Measurements from ENCODE around the gene DNAH8.
"Not testable (repeated sequence)": the region's sequence is repeated elsewhere in the genome, so short reads cannot be mapped to it uniquely, and the experiment has no call there.

The DNAH8 gene

DNA sequence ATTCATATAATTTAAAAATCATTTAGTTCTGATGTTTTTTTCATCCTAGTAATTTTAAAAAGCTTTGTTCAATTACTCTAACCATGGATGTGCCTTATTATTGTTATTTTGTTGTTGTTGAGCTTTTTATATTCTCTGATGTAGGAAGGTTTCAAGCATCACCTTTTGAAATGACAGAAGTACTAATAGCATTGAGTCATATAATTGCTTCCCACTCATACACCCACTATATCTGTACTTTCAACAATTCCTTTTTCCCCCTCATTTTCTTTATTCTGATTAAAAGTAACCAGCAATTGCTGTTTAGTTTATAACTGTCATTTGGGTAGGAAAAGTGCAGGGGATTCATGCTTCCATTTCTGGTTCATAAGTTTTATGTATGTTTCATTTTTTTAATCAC is 38.6 kb downstream of the DNAH8 start:
- FAIRE-seq, result no peak

GRCh38 chr6:38755207-38755606 is 40.1 kb downstream of the DNAH8 start:
- FAIRE-seq, result no peak

DNA sequence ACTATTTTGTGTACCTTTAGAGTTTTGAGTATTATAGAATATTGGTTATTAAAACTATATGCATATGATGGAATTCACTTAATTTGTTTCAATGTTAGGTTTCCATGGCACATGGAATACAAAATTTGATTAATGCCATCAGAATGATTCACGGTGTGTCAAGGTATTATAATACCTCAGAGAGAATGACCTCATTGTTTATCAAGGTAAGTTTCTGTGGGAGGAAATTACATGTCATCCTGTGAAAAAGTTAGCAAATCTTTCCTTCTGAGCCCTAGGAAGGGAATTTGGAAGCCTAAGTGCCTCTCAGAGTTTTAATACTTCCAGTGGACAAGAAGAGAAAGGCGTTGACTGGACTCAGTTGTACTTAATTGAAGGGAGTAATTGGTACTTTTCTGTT is 40.8 kb downstream of the DNAH8 start:
- no peak for FAIRE-seq

DNA sequence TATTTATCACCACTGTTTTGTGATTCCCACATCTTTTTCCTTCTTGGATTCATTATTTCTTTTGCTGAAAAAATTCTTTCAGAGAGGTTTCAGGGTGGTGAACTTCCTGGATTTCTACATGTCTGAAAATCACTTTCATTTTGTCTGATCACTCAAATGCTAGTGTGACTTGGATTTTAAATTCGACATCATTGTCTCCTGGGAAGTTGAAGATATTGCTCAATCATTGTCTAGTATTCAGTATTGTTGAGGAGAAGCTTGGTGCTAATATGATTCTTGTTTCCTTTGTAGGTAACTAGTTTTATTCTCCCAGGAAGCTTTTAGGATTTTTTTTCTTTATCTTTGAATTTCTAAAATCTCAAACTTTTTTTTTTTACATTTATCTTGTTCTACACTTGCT is 45.0 kb downstream of the DNAH8 start:
- no peak for FAIRE-seq

DNA sequence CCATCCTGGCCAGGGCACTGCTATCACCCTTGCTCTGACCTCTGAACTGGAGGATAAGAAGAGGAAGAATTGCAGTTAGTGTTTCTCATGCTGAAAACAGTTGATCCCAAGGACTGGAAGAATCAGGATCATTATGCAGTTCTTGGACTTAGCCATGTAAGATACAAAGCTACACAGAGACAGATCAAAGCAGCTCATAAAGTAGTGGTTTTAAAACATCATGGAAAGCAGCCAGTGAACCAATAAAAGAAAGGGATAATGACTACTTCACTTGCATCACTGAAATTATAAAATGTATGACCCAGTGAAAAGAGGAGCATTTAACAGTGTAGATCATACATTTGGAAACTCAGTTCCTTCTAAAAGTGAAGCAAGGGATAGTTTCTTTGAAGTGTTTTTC is 47.7 kb downstream of the DNAH8 start:
- FAIRE-seq, result peak; percentile 82

GRCh38 chr6:38767560-38767959 is 52.4 kb downstream of the DNAH8 start:
- no peak for FAIRE-seq

DNA sequence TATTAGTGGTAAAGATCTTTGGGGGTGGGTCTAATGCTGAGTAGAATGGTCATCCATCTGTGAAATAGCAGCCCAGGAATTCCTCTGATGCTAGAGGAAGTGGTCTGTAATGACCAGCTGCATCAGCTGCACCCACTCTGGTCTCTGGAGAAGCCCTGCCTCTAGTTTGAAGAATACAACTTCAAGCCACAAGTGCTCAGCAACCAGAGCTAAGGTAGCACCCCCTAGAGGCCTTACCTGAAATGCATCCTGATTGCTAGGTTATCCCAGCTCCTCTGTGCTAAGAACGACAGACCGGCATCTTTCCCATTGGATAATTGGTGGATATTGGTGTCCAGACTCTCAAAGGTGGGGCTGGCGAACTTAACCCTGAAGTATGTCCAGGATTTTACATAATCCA is 58.2 kb downstream of the DNAH8 start:
- no peak for FAIRE-seq

DNA sequence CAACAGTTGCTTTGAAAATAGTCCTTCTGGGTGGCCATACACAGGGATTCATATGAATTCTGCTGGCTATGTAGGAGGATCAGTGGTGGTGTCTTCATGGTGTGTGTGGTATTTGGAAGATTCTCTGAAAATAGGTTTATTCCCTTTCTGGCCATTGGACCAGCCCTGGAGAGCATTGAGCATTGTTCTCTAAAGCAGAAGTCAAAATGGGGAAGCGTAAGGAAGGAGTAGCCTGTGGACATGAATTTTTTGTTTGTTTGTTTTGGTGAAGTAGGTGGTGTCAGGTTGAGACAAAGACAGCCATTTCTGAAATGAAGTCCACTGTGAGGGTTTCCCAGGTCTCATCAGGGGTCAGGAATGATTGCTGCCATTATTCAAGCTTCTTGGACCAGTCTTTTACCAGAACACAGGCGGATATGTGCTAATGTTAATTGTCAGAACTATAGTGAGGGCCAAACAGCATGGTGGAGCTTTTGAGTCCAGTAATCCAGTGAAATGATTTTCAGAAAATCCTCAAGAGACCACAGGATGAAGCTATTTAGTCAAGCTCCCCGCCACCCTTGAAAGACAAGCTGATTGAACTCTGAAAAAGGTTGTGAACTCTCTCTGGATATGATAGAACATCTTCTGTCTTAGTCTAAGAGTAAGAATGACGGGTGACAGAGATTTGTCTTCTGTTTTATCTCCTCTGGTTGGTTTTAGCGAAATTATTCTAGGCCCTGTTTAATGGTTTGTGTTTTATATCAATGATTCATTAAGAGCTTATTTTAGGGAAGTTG is 60.0 kb downstream of the DNAH8 start:
- no peak for FAIRE-seq

DNA sequence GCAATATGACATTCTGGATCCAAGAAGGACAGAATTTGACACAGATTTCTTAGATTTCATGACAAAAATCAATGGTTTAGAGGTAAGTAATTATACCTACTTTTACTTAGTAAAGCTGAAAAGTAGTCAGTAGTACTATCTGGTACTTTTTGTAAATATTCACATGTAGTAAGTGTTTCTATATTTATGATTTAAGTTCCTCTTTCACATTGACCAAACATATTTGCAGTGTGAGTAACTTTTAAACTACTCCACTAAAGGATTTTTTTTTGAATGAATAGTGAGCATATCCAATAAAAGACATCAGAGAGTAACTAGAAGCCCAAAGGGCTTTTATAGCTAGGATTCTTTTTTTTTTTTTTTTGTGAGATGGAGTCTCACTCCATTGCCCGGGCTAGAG is 60.8 kb downstream of the DNAH8 start:
- FAIRE-seq, result no peak

GRCh38 chr6:38776515-38776914 is 61.4 kb downstream of the DNAH8 start:
- FAIRE-seq, result no peak

DNA sequence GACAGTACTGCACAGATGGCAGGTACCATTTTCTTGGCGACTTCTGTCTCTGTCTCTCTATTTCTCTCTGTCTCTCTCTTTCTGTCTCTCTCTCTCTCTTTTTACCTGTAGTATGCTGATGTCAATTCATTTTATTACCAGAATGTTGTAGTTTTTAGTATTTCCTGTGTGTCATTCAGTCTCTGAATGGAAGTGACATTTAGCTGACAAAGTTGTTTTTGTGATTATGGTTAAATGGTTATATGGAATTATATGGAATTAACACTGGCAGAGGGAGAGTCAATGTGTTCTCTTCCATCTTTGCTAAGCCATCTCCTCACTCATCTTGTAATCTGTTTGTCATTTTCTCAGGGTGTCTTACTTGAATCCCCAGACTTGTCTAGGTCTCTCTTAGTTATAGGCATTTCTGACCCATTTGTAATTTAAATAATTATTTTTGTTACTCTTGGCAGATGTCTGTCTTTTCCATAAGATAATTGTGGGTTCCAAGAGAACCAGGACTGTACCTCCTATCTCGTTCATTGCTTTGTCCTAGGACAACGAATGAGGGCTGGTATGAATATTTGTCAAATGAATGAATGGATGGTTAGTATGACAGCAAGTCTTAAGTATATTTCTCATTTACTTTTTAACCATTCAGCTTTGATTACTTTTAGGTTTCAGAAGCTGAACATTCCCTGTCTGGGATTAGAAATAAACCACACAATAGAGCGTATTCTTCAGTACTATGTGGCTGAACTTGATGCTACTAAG is 64.4 kb downstream of the DNAH8 start:
- FAIRE-seq, result no peak

GRCh38 chr6:38782616-38783015 is 67.5 kb downstream of the DNAH8 start:
- FAIRE-seq, result no peak

- no peak for FAIRE-seq
Observed at GRCh38 chr6:38783443-38784228, 68.5 kb downstream of the DNAH8 start.

DNA sequence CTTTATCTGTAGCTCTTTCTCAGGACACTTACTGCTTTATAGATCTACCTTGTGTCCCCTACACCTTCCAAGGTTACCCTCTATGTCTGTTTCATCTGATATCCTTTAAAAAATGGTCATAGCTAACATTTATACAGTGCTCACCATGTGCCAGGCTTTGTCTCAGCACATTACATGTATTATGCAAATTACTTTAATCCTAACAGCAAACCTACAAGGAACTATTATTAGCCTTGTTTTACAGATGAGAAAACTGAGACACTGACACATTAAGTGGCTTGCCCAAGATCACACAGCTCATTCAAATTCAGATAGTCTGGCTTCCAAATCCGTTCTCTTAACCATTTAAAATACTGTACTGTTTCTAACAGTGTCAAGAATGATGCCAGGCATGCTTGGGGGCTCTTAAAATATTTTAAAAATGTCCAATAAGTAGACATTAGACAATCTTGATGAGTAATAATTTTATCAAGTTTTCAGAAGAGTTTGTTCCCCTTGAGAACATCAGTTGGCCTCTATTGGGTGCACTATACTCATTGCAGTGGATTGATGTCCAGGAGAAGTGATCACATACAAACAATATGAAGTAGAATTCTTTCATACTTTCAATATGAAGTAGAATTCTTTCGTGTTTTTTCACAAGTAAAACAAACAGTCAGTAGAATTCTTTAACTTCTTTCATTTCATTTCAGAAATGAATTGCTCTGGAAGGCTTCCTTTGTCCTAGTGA is 69.6 kb downstream of the DNAH8 start:
- FAIRE-seq, result no peak

- FAIRE-seq, result no peak
Observed at GRCh38 chr6:38786486-38786885, 71.4 kb downstream of the DNAH8 start.

DNA sequence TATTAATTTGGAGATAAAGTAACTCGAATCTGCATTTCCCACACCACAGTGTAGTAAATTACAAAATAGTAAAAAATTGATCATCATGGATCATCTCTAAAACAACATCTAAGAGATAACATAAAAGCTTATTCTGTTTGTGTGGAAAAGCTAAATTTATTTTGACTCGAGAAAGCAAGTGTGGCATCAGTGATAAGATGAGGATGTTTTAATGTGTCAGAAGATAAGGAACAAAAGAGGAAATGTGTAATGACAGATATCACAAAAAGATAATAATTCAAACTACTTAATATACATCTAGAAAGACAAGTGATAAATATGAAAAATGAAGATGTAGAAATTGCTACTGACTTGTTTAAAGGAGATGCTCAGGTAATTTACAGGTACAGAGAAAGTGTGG is 74.1 kb downstream of the DNAH8 start:
- no peak for FAIRE-seq

DNA sequence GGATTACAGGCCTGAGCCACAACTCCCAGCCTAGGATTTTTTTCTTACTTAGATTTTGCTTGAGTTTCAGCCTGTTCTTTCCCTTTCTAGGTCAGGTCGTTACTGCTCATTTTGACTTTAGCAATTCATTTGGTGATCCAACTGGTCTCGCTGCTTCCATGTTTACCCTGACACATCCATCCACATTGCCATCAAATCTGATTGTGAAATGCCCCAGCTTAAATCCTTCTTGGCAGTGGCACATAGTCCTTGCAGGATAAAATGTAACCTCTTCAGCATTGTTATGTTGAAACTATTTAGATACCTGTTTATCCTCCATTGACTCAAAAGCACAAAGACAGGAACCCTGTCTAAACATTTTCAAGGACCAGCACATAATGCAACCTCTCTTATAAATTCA is 77.2 kb downstream of the DNAH8 start:
- no peak for FAIRE-seq

DNA sequence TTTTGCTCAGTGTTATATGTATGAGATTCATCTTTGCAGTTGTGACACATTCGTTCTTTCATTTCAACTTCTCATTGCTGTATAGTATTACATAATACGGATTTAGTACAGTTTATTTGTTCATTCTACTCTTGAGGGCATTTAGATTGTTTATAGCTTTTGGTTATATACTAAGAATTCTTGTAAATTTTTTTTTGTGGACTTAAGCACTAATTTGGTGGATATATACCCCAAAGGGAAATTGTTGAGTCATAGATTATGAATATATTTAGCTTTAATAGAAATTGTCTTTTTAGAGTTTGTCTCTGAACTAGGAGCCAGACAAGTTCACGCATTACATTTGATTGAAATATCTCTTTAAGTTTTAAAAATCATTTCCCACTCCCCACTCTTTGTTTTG is 79.6 kb downstream of the DNAH8 start:
- no peak for FAIRE-seq

DNA sequence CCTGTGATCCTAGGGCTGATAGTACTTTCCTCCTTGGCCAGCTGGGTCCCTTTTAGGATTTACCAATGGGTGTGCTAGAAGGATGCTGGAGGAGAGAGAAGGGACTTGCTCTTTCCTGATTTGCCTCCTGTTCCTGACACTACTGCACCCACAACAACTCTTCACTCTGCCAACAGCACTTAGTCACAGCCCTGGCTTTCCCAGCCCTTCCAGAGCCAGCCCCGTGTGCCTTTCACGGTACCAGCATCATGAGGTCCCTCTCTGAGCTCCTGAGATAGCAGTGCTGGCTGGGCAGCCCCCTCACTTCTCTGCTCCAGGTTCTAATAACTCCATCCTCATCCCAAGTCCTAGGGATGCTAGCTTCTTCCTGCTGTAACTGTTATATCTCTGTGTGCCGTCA is 80.9 kb downstream of the DNAH8 start:
- no peak for FAIRE-seq

DNA sequence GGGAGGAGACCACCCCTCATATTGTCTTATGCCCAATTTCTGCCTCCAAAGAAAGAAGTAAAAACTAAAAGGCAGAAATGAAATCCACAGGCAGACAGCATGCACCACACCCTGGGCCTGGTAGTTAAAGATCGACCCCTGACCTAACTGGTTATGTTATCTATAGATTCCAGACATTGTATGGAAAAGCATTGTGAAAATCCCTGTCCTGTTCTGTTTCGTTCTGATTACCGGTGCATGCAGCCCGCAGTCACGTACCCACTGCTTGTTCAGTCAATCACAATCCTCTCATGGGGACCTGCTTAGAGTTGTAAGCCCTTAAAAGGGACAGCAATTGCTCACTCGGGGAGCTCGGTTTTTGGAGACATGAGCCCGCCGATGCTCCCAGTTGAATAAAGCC is 81.3 kb downstream of the DNAH8 start:
- not testable (repeated sequence) for FAIRE-seq

DNA sequence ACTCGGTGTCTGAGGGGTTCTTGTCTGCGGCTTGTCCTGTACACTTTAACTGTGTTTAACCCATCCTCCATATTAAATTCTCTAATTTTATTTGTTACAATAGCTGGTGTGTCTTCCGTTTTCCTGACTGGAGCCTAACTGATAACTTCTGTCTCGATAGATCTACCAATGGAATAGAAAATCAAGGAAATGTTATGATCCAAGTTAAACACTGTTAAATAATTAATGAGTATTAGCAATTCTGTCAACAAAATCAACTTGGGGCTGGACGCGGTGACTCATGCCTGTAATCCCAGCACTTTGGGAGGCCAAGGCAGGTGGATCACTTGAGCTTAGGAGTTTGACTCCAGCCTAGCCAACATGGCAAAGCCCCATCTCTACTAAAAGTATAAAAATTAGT is 81.7 kb downstream of the DNAH8 start:
- no peak for FAIRE-seq

DNA sequence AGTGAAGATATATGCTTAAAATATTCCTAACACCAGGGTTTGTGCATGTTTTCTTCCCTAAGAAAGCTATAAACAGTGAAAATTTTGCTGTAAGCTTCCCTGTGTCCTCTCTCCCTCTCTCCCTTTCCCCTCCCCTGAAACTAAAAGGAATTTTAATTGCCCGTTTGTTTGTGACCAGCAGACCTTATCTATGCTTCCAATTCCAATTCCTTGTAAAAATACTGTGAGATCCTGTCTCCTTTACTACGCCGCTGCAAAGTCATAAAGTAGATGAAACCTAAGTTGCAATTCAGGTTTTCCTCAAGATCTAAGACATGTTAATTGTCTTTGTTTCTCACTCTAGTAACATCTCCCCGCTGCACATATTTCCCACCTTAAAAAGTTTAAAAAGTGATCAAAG is 82.3 kb downstream of the DNAH8 start:
- FAIRE-seq, result no peak
